Trophoblast cell (in vitro differentiated cells and primary cell): ENCODE measurements around the gene BAAT.

Source experiments
- DNase-seq, 2 donors: peaks; one replicate each; pipeline ENCODE4 v3.0.0-alpha.2; 2016
- H2AFZ ChIP-seq: 2 replicates; pipeline ENCODE4 v1.6.1; 2013; ENCODE audit warnings: low read length, moderate library complexity, mild to moderate bottlenecking; ENCODE audit not compliant: insufficient read depth, poor library complexity
- H2AK5ac ChIP-seq: 2 replicates; pipeline ENCODE4 v1.6.1; 2013; ENCODE audit warnings: mild to moderate bottlenecking, low read length
- H2BK120ac ChIP-seq: 2 replicates; pipeline ENCODE4 v1.6.1; 2013; ENCODE audit warnings: low read length, mild to moderate bottlenecking, moderate library complexity; ENCODE audit not compliant: insufficient read depth, poor library complexity
- H2BK12ac ChIP-seq: 2 replicates; pipeline ENCODE4 v1.6.1; 2013; ENCODE audit warnings: mild to moderate bottlenecking, low read length, moderate library complexity
- H2BK5ac ChIP-seq: 2 replicates; pipeline ENCODE4 v1.6.1; 2013; ENCODE audit warnings: low read length, low read depth, moderate library complexity, mild to moderate bottlenecking; ENCODE audit not compliant: poor library complexity
- H3K14ac ChIP-seq: 2 replicates; pipeline ENCODE4 v1.6.1; 2013; ENCODE audit warnings: mild to moderate bottlenecking, low read length
- H3K18ac ChIP-seq: 2 replicates; pipeline ENCODE4 v1.6.1; 2013; ENCODE audit warnings: mild to moderate bottlenecking, low read length
- H3K23ac ChIP-seq: 2 replicates; pipeline ENCODE4 v1.6.1; 2013; ENCODE audit warnings: low read length
- H3K27ac ChIP-seq: 2 replicates; pipeline ENCODE4 v1.5.1; 2013; ENCODE audit warnings: low read depth, mild to moderate bottlenecking, inconsistent platforms, low read length, moderate library complexity
- H3K27me3 ChIP-seq: 2 replicates; pipeline ENCODE4 v1.6.1; 2013; ENCODE audit warnings: inconsistent platforms, mild to moderate bottlenecking, low read length, moderate library complexity; ENCODE audit not compliant: insufficient read depth
- H3K36me3 ChIP-seq, 2 experiments: 1 replicate in 1 of 2; 2 replicates in 1 of 2; pipeline ENCODE4 v1.6.1; 2013; ENCODE audit warnings: low read length in 2 of 2, mild to moderate bottlenecking in 2 of 2, moderate library complexity in 1 of 2; ENCODE audit not compliant: insufficient read depth in 2 of 2, control insufficient read depth in 1 of 2
- H3K4ac ChIP-seq: 2 replicates; pipeline ENCODE4 v1.6.1; 2013; ENCODE audit warnings: low read depth, mild to moderate bottlenecking, low read length, moderate library complexity
- H3K4me1 ChIP-seq, 2 experiments: 1 replicate in 1 of 2; 2 replicates in 1 of 2; pipeline ENCODE4 v1.6.1; 2013; ENCODE audit warnings: low read length in 2 of 2, mild to moderate bottlenecking in 2 of 2, moderate library complexity in 1 of 2; ENCODE audit not compliant: insufficient read depth in 2 of 2, control insufficient read depth in 1 of 2
- H3K4me2 ChIP-seq: 2 replicates; pipeline ENCODE4 v1.6.1; 2013; ENCODE audit warnings: inconsistent platforms, mild to moderate bottlenecking, low read length, moderate library complexity
- H3K4me3 ChIP-seq: 2 replicates; pipeline ENCODE4 v1.5.1; 2013; ENCODE audit warnings: mild to moderate bottlenecking, low read depth, low read length, inconsistent platforms
- H3K79me1 ChIP-seq: one replicate; pipeline ENCODE4 v1.6.1; 2013; ENCODE audit warnings: low read length
- H3K79me2 ChIP-seq: 2 replicates; pipeline ENCODE4 v1.6.1; 2013; ENCODE audit warnings: low read length, mild to moderate bottlenecking; ENCODE audit not compliant: control insufficient read depth, insufficient read depth, poor library complexity
- H3K9ac ChIP-seq: 2 replicates; pipeline ENCODE4 v1.6.1; 2013; ENCODE audit warnings: mild to moderate bottlenecking, low read length
- H3K9me3 ChIP-seq: 2 replicates; pipeline ENCODE4 v1.6.1; 2013; ENCODE audit warnings: low read depth, mild to moderate bottlenecking, control low read depth, inconsistent platforms, low read length; ENCODE audit not compliant: insufficient read depth
- H4K12ac ChIP-seq: 2 replicates; pipeline ENCODE4 v1.6.1; 2013; ENCODE audit warnings: low read depth, mild to moderate bottlenecking, low read length, moderate library complexity
- H4K8ac ChIP-seq: 2 replicates; pipeline ENCODE4 v1.6.1; 2013; ENCODE audit warnings: low read depth, mild to moderate bottlenecking, low read length, moderate library complexity
- H4K91ac ChIP-seq: one replicate; pipeline ENCODE4 v1.6.1; 2013; ENCODE audit warnings: low read depth, mild to moderate bottlenecking, low read length, moderate library complexity
- WGBS: extraction: QIAGEN DNeasy Blood & Tissue Kit; methylation state at CpG from one replicate; pipeline ENCODE4 v1.1.7; 2013; ENCODE audit warnings: missing lambda C conversion rate; ENCODE audit not compliant: insufficient read length, insufficient coverage; ENCODE audit errors: extremely low coverage; 5-methylcytosine and 5-hydroxymethylcytosine counted together

Gene BAAT

DNA sequence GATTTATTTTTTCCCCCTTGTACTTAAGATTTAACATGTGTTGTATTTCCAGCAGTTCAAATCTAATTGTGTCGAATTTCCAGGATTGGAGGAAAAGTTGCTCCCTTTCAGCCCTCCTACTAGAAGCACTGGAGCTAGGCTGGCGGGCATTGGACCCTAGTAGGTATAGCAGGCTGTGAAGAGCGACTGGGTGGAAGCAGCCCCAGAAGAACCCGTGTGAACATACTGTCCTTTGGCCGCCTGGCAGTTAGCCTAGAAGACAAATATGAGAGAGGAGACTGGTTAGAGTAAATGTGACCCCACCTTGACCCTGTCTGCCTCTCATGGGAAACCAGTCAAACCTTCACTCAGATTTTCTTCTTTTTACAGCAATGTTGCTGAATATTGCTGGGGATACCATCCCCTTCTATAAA, 36.9 kb upstream of the BAAT start:
- Histone ChIP-seq H3K9ac (no peak overlapping the region), H4K8ac (no peak overlapping the region), H2AFZ (no peak overlapping the region), H4K12ac (no peak overlapping the region), H3K36me3 (no peaks in the 10 kb centered on the region), H3K27me3 (no peaks in the 10 kb centered on the region), H3K18ac (no peak overlapping the region), H2BK12ac (no peak overlapping the region), H2AK5ac (no peak overlapping the region), H2BK5ac (no peak overlapping the region), H4K91ac (no peak overlapping the region), H3K79me1 (no peaks in the 10 kb centered on the region), H3K27ac (no peak overlapping the region), H3K4ac (no peak overlapping the region), H3K4me1 (no peaks in the 10 kb centered on the region), H3K23ac (no peak overlapping the region), H3K9me3 (no peaks in the 10 kb centered on the region), H3K4me3 (no peak overlapping the region), H3K4me2 (no peak overlapping the region), H3K79me2 (no peaks in the 10 kb centered on the region), H3K14ac (no peak overlapping the region), H2BK120ac (no peak overlapping the region)
- WGBS: no CpG with 5 or more reads among the region's 5 CpGs
- DNase-seq: no peak

DNA sequence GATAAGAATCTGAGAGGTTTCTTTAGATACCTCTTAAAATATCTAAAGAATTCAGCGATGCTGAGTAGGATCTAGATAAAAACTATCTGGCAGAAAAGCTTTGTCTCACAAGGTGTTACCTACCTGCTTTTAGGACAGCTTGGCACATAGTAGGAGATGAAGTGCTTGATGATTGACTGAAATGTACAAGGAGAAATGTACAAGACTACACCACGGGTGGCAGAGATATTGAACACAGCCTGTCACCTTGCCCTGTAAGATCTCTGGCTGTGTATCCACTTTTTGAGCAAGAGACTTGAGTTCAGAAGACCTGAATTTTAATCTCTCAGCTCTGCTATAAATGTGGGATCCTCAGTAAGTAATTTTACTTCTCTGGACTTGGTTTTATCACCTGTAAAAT, 35.1 kb upstream of the BAAT start:
- H3K9ac ChIP-seq: no peak overlapping the region
- H2AK5ac ChIP-seq: no peak overlapping the region
- WGBS: no CpG with 5 or more reads among the region's 2 CpGs
- H2BK120ac ChIP-seq: no peak overlapping the region
- no peak overlapping the region for H3K14ac ChIP-seq
- H3K23ac ChIP-seq: no peak overlapping the region
- H3K18ac ChIP-seq: no peak overlapping the region
- no peak overlapping the region for H3K4me2 ChIP-seq
- H3K4me1 ChIP-seq: no peaks in the 10 kb centered on the region
- H2BK12ac ChIP-seq: no peak overlapping the region
- no peak overlapping the region for H3K4me3 ChIP-seq
- no peak overlapping the region for H2BK5ac ChIP-seq
- H4K91ac ChIP-seq: no peak overlapping the region
- H3K27me3 ChIP-seq: no peaks in the 10 kb centered on the region
- H3K27ac ChIP-seq: no peak overlapping the region
- H3K79me1 ChIP-seq: no peaks in the 10 kb centered on the region
- DNase-seq: no peak
- H4K8ac ChIP-seq: no peak overlapping the region
- H3K4ac ChIP-seq: no peak overlapping the region
- H2AFZ ChIP-seq: no peak overlapping the region
- no peaks in the 10 kb centered on the region for H3K79me2 ChIP-seq
- no peaks in the 10 kb centered on the region for H3K9me3 ChIP-seq
- H3K36me3 ChIP-seq: no peaks in the 10 kb centered on the region
- H4K12ac ChIP-seq: no peak overlapping the region

- Histone ChIP-seq H3K27me3 (no peaks in the 10 kb centered on the region), H3K4me3 (no peak overlapping the region), H3K9ac (no peak overlapping the region), H3K4ac (no peak overlapping the region), H4K8ac (no peak overlapping the region), H3K4me1 (no peaks in the 10 kb centered on the region), H3K79me2 (no peaks in the 10 kb centered on the region), H2BK12ac (no peak overlapping the region), H4K12ac (no peak overlapping the region), H2AFZ (no peak overlapping the region), H3K4me2 (no peak overlapping the region), H3K36me3 (no peaks in the 10 kb centered on the region), H4K91ac (no peak overlapping the region), H3K27ac (no peak overlapping the region), H3K79me1 (no peaks in the 10 kb centered on the region), H3K14ac (no peak overlapping the region), H3K23ac (no peak overlapping the region), H2AK5ac (no peak overlapping the region), H3K18ac (no peak overlapping the region), H2BK120ac (no peak overlapping the region), H2BK5ac (no peak overlapping the region), H3K9me3 (no peaks in the 10 kb centered on the region)
- DNase-seq: no peak
- no CpG with 5 or more reads among the region's 7 CpGs for WGBS
Measured at GRCh38 chr9:101418518-101419430, 34.0 kb upstream of the BAAT start.

GRCh38 chr9:101417977-101418376, 33.2 kb upstream of the BAAT start:
- Histone ChIP-seq H3K27me3 (no peaks in the 10 kb centered on the region), H3K9me3 (no peaks in the 10 kb centered on the region), H2BK12ac (no peak overlapping the region), H3K36me3 (no peaks in the 10 kb centered on the region), H3K79me1 (no peaks in the 10 kb centered on the region), H2AK5ac (no peak overlapping the region), H4K8ac (no peak overlapping the region), H4K12ac (no peak overlapping the region), H3K14ac (no peak overlapping the region), H3K27ac (no peak overlapping the region), H2BK5ac (no peak overlapping the region), H3K4me1 (no peaks in the 10 kb centered on the region), H3K4me3 (no peak overlapping the region), H2BK120ac (no peak overlapping the region), H3K4ac (no peak overlapping the region), H3K18ac (no peak overlapping the region), H3K9ac (no peak overlapping the region), H2AFZ (no peak overlapping the region), H3K23ac (no peak overlapping the region), H4K91ac (no peak overlapping the region), H3K79me2 (no peaks in the 10 kb centered on the region), H3K4me2 (no peak overlapping the region)
- no peak for DNase-seq
